ENCODE results near the gene ANKS1B. TPM values are rescaled to one million over a fixed set of nuclear protein-coding genes. Genes with fewer than 3 reads are reported as not detected.

ANKS1B gene
- total RNA-seq, 1 experiment from 2014 or later: 5.8 TPM

DNA sequence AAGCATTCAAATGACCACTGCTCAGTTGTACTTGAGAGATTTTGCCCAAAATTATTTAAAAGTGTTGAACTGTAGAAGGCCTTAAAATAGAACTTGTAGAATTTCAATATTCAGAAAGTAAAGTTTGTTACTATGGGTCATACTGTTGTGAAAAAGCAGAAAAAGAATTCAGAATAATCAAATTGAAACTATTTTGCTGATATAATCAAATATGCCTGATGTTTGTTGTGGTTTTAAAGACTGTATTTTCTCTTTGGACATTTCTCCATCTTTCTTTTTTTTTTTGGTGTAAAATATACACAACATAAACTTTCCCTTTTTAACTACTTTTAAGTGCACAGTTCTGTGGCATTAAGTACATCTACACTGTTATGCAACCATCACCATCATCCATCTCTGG lies 964.9 kb downstream of the ANKS1B start:
- Mint-ChIP-seq H3K27ac (no peak overlapping the region), H3K36me3 (peaks cover 14% of the 10 kb centered on the region), H3K9me3 (peaks cover 33% of the 10 kb centered on the region), H3K4me1 (peaks cover 9% of the 10 kb centered on the region; the same call in 1 of the 2 replicates), H3K4me3 (no peak overlapping the region), H3K27me3 (ENCODE audit: low read depth) (peaks cover 29% of the 10 kb centered on the region)
- ChIA-PET CTCF (interaction anchor here (1.4 kb wide), 1 partner anchor 24 kb away, joined by 4 read pairs; no protein-coding TSS in a partner anchor), POLR2A (no interaction called here)
- no peak for TF ChIP-seq NFYB (CRISPR knock-in tag; conservative IDR thresholded peaks at IDR 0.05; ENCODE audit: low read depth)
- TF ChIP-seq, protein P1, sequence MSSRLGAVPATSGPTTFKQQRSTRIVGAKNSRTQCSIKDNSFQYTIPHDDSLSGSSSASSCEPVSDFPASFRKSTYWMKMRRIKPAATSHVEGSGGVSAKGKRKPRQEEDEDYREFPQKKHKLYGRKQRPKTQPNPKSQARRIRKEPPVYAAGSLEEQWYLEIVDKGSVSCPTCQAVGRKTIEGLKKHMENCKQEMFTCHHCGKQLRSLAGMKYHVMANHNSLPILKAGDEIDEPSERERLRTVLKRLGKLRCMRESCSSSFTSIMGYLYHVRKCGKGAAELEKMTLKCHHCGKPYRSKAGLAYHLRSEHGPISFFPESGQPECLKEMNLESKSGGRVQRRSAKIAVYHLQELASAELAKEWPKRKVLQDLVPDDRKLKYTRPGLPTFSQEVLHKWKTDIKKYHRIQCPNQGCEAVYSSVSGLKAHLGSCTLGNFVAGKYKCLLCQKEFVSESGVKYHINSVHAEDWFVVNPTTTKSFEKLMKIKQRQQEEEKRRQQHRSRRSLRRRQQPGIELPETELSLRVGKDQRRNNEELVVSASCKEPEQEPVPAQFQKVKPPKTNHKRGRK (CRISPR knock-in tag; IDR thresholded peaks at IDR 0.05; ENCODE audit: borderline replicate concordance): no peak
- TF ChIP-seq RORB (CRISPR knock-in tag; IDR thresholded peaks at IDR 0.05): no peak
- TF ChIP-seq, protein P2, sequence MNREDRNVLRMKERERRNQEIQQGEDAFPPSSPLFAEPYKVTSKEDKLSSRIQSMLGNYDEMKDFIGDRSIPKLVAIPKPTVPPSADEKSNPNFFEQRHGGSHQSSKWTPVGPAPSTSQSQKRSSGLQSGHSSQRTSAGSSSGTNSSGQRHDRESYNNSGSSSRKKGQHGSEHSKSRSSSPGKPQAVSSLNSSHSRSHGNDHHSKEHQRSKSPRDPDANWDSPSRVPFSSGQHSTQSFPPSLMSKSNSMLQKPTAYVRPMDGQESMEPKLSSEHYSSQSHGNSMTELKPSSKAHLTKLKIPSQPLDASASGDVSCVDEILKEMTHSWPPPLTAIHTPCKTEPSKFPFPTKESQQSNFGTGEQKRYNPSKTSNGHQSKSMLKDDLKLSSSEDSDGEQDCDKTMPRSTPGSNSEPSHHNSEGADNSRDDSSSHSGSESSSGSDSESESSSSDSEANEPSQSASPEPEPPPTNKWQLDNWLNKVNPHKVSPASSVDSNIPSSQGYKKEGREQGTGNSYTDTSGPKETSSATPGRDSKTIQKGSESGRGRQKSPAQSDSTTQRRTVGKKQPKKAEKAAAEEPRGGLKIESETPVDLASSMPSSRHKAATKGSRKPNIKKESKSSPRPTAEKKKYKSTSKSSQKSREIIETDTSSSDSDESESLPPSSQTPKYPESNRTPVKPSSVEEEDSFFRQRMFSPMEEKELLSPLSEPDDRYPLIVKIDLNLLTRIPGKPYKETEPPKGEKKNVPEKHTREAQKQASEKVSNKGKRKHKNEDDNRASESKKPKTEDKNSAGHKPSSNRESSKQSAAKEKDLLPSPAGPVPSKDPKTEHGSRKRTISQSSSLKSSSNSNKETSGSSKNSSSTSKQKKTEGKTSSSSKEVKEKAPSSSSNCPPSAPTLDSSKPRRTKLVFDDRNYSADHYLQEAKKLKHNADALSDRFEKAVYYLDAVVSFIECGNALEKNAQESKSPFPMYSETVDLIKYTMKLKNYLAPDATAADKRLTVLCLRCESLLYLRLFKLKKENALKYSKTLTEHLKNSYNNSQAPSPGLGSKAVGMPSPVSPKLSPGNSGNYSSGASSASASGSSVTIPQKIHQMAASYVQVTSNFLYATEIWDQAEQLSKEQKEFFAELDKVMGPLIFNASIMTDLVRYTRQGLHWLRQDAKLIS (CRISPR knock-in tag; IDR thresholded peaks at IDR 0.05; ENCODE audit: borderline replicate concordance): no peak
- TF ChIP-seq, protein P3, sequence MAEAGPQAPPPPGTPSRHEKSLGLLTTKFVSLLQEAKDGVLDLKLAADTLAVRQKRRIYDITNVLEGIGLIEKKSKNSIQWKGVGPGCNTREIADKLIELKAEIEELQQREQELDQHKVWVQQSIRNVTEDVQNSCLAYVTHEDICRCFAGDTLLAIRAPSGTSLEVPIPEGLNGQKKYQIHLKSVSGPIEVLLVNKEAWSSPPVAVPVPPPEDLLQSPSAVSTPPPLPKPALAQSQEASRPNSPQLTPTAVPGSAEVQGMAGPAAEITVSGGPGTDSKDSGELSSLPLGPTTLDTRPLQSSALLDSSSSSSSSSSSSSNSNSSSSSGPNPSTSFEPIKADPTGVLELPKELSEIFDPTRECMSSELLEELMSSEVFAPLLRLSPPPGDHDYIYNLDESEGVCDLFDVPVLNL (CRISPR knock-in tag; IDR thresholded peaks at IDR 0.05; ENCODE audit: borderline replicate concordance, low read depth): no peak
- TF ChIP-seq, protein P4, sequence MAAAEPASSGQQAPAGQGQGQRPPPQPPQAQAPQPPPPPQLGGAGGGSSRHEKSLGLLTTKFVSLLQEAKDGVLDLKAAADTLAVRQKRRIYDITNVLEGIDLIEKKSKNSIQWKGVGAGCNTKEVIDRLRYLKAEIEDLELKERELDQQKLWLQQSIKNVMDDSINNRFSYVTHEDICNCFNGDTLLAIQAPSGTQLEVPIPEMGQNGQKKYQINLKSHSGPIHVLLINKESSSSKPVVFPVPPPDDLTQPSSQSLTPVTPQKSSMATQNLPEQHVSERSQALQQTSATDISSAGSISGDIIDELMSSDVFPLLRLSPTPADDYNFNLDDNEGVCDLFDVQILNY (CRISPR knock-in tag; IDR thresholded peaks at IDR 0.05): no peak
- TF ChIP-seq ZBTB43 (CRISPR knock-in tag; IDR thresholded peaks at IDR 0.05): no peak
- TF ChIP-seq TEAD4 (CRISPR knock-in tag; IDR thresholded peaks at IDR 0.05): no peak
- TF ChIP-seq ATF2 (CRISPR knock-in tag; IDR thresholded peaks at IDR 0.05; ENCODE audit: borderline replicate concordance, low read depth): no peak
- no peak for TF ChIP-seq NFE2L1 (CRISPR knock-in tag; IDR thresholded peaks at IDR 0.05)
- TF ChIP-seq ZNF263 (CRISPR knock-in tag; IDR thresholded peaks at IDR 0.05; ENCODE audit: low read depth): no peak
- no peak for TF ChIP-seq ZNF396 (CRISPR knock-in tag; IDR thresholded peaks at IDR 0.05; ENCODE audit: borderline replicate concordance)
- TF ChIP-seq, protein P5, sequence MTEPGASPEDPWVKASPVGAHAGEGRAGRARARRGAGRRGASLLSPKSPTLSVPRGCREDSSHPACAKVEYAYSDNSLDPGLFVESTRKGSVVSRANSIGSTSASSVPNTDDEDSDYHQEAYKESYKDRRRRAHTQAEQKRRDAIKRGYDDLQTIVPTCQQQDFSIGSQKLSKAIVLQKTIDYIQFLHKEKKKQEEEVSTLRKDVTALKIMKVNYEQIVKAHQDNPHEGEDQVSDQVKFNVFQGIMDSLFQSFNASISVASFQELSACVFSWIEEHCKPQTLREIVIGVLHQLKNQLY (CRISPR knock-in tag; IDR thresholded peaks at IDR 0.05): no peak
- no peak for TF ChIP-seq FOXJ3 (CRISPR knock-in tag; IDR thresholded peaks at IDR 0.05; ENCODE audit: borderline replicate concordance)
- TF ChIP-seq ZNF317 (CRISPR knock-in tag; IDR thresholded peaks at IDR 0.05; ENCODE audit: borderline replicate concordance, low read depth): no peak
- no peak for TF ChIP-seq EMX1 (CRISPR knock-in tag; IDR thresholded peaks at IDR 0.05)
- no peak for TF ChIP-seq PRRX2 (CRISPR knock-in tag; IDR thresholded peaks at IDR 0.05)
- no peak for TF ChIP-seq ETV6 (CRISPR knock-in tag; IDR thresholded peaks at IDR 0.05)
- TF ChIP-seq OVOL2 (CRISPR knock-in tag; IDR thresholded peaks at IDR 0.05; ENCODE audit: borderline replicate concordance): no peak
- DNase-seq (ENCODE audit: low spot score) (no peak), ATAC-seq (no peak)
